GM12878 (cell line): ENCODE results near the gene ADCY9. TPM values are rescaled to one million over a fixed set of nuclear protein-coding genes. Genes with fewer than 3 reads are reported as not detected.

Experiments used
- ATAC-seq: fragments of 200-7000 bp; cut with Tn5 transposase; 3 replicates; pipeline ENCODE4 v1.9.1; 2020; ENCODE audit warnings: mild to moderate bottlenecking, moderate library complexity
- BruUV-seq: library from RNA; stranded (reverse); fragments of 400-500 nt; replicated peaks from 2 replicates; lab custom pipeline; 2021; lab: Mats Ljungman, UMichigan
- CTCF ChIA-PET: fragments of 300-600 bp; sonication (Branson Sonifier 250); formaldehyde crosslinking; extraction: SDS; loops from one replicate; lab custom pipeline; 2021; ENCODE audit warnings: inconsistent platforms; lab: Yijun Ruan, JAX
- POLR2A ChIA-PET: fragments of 350-600 bp; formaldehyde crosslinking; extraction: SDS; loops from one replicate; lab custom pipeline; 2021; ENCODE audit warnings: inconsistent platforms; lab: Charles Lee
- RAD21 ChIA-PET: fragments of 300-600 bp; sonication (Branson Sonifier 250); formaldehyde crosslinking; loops from one replicate; lab custom pipeline; 2023; ENCODE audit warnings: antibody characterized with exemption; ENCODE audit not compliant: unreplicated experiment; lab: Charles Lee
- SMC1A ChIA-PET: fragments of 300-600 bp; sonication (Branson Sonifier 250); formaldehyde crosslinking; loops from one replicate; lab custom pipeline; 2023; ENCODE audit not compliant: unreplicated experiment, uncharacterized antibody; lab: Charles Lee
- DNase-seq: peaks from one replicate; pipeline ENCODE4 v3.0.0-alpha.2; 2011; ENCODE audit warnings: low read depth, low spot score
- FAIRE-seq: peaks from 3 replicates; lab custom pipeline; 2011; peaks lifted over from hg19 to GRCh38; lab: Jason Lieb, UNC
- H2AFZ ChIP-seq: 2 replicates; pipeline ENCODE4 v1.6.0; 2011; ENCODE audit warnings: low read depth, low read length, control low read depth; ENCODE audit not compliant: control insufficient read depth
- H3K27ac ChIP-seq: 2 replicates; pipeline ENCODE4 v1.5.1; 2011; ENCODE audit warnings: control low read depth; ENCODE audit not compliant: control insufficient read depth, insufficient read depth
- H3K27me3 ChIP-seq, 2 experiments: replicated peaks in 1 of 2; 2 replicates each; pipeline versions ENCODE4 v1.6.0 to v1.6.1; 2011; ENCODE audit warnings: low read length in 1 of 2; ENCODE audit not compliant: control insufficient read depth in 2 of 2, insufficient read depth in 2 of 2
- H3K36me3 ChIP-seq, 2 experiments: 2 replicates each; pipeline ENCODE4 v1.5.1; 2011; ENCODE audit warnings: low read length in 1 of 2; ENCODE audit not compliant: control insufficient read depth in 2 of 2, insufficient read depth in 2 of 2
- H3K4me1 ChIP-seq: 2 replicates; pipeline ENCODE4 v1.6.1; 2011; ENCODE audit warnings: mild to moderate bottlenecking, low read length, moderate library complexity, mixed read lengths; ENCODE audit not compliant: control insufficient read depth, insufficient read depth
- H3K4me2 ChIP-seq: 2 replicates; pipeline ENCODE4 v1.6.0; 2011; ENCODE audit warnings: control low read depth; ENCODE audit not compliant: control insufficient read depth, insufficient read depth
- H3K4me3 ChIP-seq: fragments of 200-600 bp; sonication (generic); 2 replicates; pipeline ENCODE4 v1.5.1; 2016
- H3K79me2 ChIP-seq: 2 replicates; pipeline ENCODE4 v1.6.0; 2011; ENCODE audit warnings: low read length; ENCODE audit not compliant: control insufficient read depth, insufficient read depth
- H3K9ac ChIP-seq: 2 replicates; pipeline ENCODE4 v1.8.0; 2011; ENCODE audit warnings: low read length, control low read depth, mixed read lengths; ENCODE audit not compliant: control insufficient read depth, insufficient read depth
- H3K9me3 ChIP-seq: replicated peaks from 3 replicates; pipeline ENCODE4 v1.5.1; 2011; ENCODE audit warnings: mild to moderate bottlenecking, low read length; ENCODE audit not compliant: control insufficient read depth, insufficient read depth
- H4K20me1 ChIP-seq: 2 replicates; pipeline ENCODE4 v1.6.0; 2011; ENCODE audit not compliant: control insufficient read depth, insufficient read depth
- BCL11A ChIP-seq: IDR thresholded peaks from 2 replicates; pipeline ENCODE4 v1.6.1; 2011; ENCODE audit warnings: low read depth, low read length
- MEF2A ChIP-seq: IDR thresholded peaks from 2 replicates; pipeline ENCODE4 v1.6.1; 2011; ENCODE audit warnings: low read depth, mild to moderate bottlenecking, low read length, moderate library complexity; ENCODE audit not compliant: insufficient read depth
- NR2C2 ChIP-seq: IDR thresholded peaks from 2 replicates; pipeline ENCODE4 v1.6.1; 2011; ENCODE audit warnings: borderline replicate concordance, low read depth; ENCODE audit not compliant: control insufficient read depth, insufficient read length
- PAX5 ChIP-seq: IDR thresholded peaks from 2 replicates; pipeline ENCODE4 v1.6.1; 2011; ENCODE audit warnings: low read depth, low read length, borderline replicate concordance
- SMAD5 ChIP-seq: IDR thresholded peaks from 2 replicates; pipeline ENCODE4 v1.6.1; 2016; ENCODE audit warnings: antibody characterized with exemption, low read depth
- STAT1 ChIP-seq: fragments of 450-650 bp; conservative IDR thresholded peaks from 2 replicates; pipeline ENCODE4 v1.6.1; 2014; ENCODE audit warnings: antibody characterized with exemption, mild to moderate bottlenecking
- ZBED1 ChIP-seq: IDR thresholded peaks from 2 replicates; pipeline ENCODE4 v1.6.1; 2016; ENCODE audit warnings: borderline replicate concordance
- ZNF274 ChIP-seq: IDR thresholded peaks from one replicate; pipeline ENCODE4 v1.8.0; 2011; ENCODE audit not compliant: insufficient read length, insufficient read depth
- ZNF622 ChIP-seq: fragments of 450-650 bp; IDR thresholded peaks from 2 replicates; pipeline ENCODE4 v1.6.1; 2017; ENCODE audit warnings: mild to moderate bottlenecking, inconsistent platforms
- WGBS: methylation state at CpG from one replicate; pipeline ENCODE4 v1.1.6; 2016; ENCODE audit warnings: low lambda C conversion rate; ENCODE audit not compliant: insufficient replicate concordance, insufficient coverage; ENCODE audit errors: missing lambda C conversion rate; 5-methylcytosine and 5-hydroxymethylcytosine counted together
- in situ Hi-C: fragments of 300-500 bp; cut with MboI; formaldehyde crosslinking; loops from 9 replicates; pipeline ENCODE4 v1.14.3; 2018; ENCODE audit warnings: mixed read lengths
- intact Hi-C: fragments of 100-400 bp; cut with micrococcal nuclease; formaldehyde crosslinking; loops from one replicate; pipeline ENCODE4 v1.14.2; 2022; ENCODE audit not compliant: unreplicated experiment
- polyA plus RNA-seq, 11 experiments: library from polyadenylated mRNA; depleted of rRNA in 4 of 11; unstranded in 6 of 11; stranded (reverse) in 5 of 11; fragments of >200 nt; fragmentation: Nextera tagmentation in 4 of 11; fragmentation: Illumina TruSeq in 1 of 11; extraction: Ambion mirVana in 4 of 11; extraction: Trizol in 1 of 11; gene quantifications; 1 replicate in 1 of 11; 2 replicates in 10 of 11; pipeline versions ENCODE4 v1.2.1 to v1.2.3, GENCODE V29; 2011 to 2016; ENCODE audit warnings: inconsistent platforms in 2 of 11, missing spikeins in 2 of 11, low read depth in 1 of 11
- total RNA-seq, 4 experiments: library from RNA; depleted of rRNA in 3 of 4; stranded (reverse); fragments of >200 nt in 3 of 4; fragmentation: Illumina TruSeq in 1 of 4; extraction: Trizol in 1 of 4; gene quantifications; 2 replicates each; pipeline versions ENCODE4 v1.2.1 to v1.2.3, GENCODE V29; 2013 to 2021
- TF ChIP-seq, protein P1 (sequence below): fragments of 450-650 bp; IDR thresholded peaks from 2 replicates; pipeline ENCODE4 v1.6.1; 2017; ENCODE audit warnings: mild to moderate bottlenecking, moderate library complexity
- TF ChIP-seq, protein P2 (sequence below): IDR thresholded peaks from 2 replicates; pipeline ENCODE4 v1.6.1; 2012; ENCODE audit warnings: mild to moderate bottlenecking, low read depth, low read length

ADCY9 gene
- total and polyA plus RNA-seq, 10 of the 15 experiments (the other 5 are each of a cell fraction or from before 2014, with no cell fraction given): 0.09 to 0.41 (median 0.15) TPM; not detected in 3

DNA sequence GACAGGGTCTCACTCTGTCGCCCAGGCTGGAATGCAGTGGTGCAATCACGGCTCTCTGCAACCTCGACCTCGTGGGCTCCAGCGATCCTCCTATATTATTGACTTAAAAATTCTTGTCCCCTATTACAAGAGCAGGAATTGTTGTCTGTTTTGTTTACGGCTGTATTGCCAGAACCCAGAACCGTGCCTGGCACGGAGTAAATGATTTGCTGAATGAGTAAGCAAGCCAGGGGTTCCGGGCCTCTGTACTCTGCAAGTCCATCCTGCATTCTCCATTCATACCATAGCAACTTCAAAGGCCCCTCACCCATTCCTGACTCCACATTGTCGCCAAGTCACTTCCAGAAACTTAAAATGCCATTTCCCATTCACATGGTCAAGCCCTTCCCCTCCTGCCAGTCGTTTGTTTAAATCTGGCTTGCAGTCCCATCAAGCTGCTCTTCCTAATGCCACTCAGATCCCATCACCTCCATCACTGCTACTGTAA is 6.9 kb downstream of the ADCY9 start:
- H3K79me2 ChIP-seq: no peaks in the 10 kb centered on the region
- no peaks in the 10 kb centered on the region; a peak in 2 of 4 replicates for H3K27me3 ChIP-seq
- 32% methylated on average over 11 of the region's 11 CpGs for whole genome bisulfite sequencing
- CTCF ChIA-PET: no interaction called here
- H4K20me1 ChIP-seq: no peaks in the 10 kb centered on the region
- no peak for TF ChIP-seq ZNF622
- no peak for TF ChIP-seq NR2C2
- TF ChIP-seq, all 136 proteins: peak for 0
- Histone ChIP-seq H3K9me3 (no peaks in the 10 kb centered on the region), H3K4me3 (no peak overlapping the region), H3K4me1 (no peaks in the 10 kb centered on the region), H2AFZ (no peak overlapping the region), H3K27ac (no peak overlapping the region), H3K9ac (no peak overlapping the region), H3K4me2 (no peak overlapping the region), H3K36me3 (no peaks in the 10 kb centered on the region)
- in situ Hi-C loops: no loop called here
- ChIA-PET POLR2A (interaction anchor here (0.7 kb wide), 1 partner anchor 707 kb away, joined by 6 read pairs; no protein-coding TSS in a partner anchor), SMC1A (no interaction called here), RAD21 (no interaction called here)
- intact Hi-C loops: no loop called here
- DNase-seq: no peak
- BruUV-seq: no TSS peak
- no peak for ATAC-seq
- FAIRE-seq: no peak

DNA sequence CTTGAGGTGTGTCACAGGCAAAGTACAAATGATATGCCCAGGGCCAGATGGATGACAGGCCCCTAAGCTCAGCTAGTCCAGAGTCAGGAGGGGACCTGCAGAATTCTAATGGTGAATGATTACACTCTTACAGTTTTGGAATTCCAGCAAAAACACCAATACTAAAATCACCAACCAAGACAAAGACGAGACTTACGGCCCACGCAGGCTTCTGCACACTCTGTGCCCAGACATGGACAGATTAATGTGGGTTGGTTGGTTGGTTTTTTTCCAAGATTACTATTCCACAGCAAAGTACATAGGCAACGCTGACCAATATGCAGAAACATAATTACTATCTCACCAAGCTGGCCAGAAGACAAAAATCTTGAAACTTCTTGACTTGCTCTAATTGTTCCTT is 9.7 kb downstream of the ADCY9 start:
- CTCF ChIA-PET: no interaction called here
- in situ Hi-C loops: no loop called here
- TF ChIP-seq BCL11A (no peak), ZBED1 (no peak), ZNF274 (no peak), PAX5 (no peak), STAT1 (no peak), SMAD5 (no peak), MEF2A (no peak)
- TF ChIP-seq, protein P1, sequence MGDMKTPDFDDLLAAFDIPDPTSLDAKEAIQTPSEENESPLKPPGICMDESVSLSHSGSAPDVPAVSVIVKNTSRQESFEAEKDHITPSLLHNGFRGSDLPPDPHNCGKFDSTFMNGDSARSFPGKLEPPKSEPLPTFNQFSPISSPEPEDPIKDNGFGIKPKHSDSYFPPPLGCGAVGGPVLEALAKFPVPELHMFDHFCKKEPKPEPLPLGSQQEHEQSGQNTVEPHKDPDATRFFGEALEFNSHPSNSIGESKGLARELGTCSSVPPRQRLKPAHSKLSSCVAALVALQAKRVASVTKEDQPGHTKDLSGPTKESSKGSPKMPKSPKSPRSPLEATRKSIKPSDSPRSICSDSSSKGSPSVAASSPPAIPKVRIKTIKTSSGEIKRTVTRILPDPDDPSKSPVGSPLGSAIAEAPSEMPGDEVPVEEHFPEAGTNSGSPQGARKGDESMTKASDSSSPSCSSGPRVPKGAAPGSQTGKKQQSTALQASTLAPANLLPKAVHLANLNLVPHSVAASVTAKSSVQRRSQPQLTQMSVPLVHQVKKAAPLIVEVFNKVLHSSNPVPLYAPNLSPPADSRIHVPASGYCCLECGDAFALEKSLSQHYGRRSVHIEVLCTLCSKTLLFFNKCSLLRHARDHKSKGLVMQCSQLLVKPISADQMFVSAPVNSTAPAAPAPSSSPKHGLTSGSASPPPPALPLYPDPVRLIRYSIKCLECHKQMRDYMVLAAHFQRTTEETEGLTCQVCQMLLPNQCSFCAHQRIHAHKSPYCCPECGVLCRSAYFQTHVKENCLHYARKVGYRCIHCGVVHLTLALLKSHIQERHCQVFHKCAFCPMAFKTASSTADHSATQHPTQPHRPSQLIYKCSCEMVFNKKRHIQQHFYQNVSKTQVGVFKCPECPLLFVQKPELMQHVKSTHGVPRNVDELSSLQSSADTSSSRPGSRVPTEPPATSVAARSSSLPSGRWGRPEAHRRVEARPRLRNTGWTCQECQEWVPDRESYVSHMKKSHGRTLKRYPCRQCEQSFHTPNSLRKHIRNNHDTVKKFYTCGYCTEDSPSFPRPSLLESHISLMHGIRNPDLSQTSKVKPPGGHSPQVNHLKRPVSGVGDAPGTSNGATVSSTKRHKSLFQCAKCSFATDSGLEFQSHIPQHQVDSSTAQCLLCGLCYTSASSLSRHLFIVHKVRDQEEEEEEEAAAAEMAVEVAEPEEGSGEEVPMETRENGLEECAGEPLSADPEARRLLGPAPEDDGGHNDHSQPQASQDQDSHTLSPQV: no peak
- TF ChIP-seq, protein P2, sequence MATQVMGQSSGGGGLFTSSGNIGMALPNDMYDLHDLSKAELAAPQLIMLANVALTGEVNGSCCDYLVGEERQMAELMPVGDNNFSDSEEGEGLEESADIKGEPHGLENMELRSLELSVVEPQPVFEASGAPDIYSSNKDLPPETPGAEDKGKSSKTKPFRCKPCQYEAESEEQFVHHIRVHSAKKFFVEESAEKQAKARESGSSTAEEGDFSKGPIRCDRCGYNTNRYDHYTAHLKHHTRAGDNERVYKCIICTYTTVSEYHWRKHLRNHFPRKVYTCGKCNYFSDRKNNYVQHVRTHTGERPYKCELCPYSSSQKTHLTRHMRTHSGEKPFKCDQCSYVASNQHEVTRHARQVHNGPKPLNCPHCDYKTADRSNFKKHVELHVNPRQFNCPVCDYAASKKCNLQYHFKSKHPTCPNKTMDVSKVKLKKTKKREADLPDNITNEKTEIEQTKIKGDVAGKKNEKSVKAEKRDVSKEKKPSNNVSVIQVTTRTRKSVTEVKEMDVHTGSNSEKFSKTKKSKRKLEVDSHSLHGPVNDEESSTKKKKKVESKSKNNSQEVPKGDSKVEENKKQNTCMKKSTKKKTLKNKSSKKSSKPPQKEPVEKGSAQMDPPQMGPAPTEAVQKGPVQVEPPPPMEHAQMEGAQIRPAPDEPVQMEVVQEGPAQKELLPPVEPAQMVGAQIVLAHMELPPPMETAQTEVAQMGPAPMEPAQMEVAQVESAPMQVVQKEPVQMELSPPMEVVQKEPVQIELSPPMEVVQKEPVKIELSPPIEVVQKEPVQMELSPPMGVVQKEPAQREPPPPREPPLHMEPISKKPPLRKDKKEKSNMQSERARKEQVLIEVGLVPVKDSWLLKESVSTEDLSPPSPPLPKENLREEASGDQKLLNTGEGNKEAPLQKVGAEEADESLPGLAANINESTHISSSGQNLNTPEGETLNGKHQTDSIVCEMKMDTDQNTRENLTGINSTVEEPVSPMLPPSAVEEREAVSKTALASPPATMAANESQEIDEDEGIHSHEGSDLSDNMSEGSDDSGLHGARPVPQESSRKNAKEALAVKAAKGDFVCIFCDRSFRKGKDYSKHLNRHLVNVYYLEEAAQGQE: no peak

More for the DNA sequence above, 9.7 kb downstream of the ADCY9 start:
- Histone ChIP-seq H2AFZ (no peak overlapping the region), H3K27me3 (no peaks in the 10 kb centered on the region; a peak in 2 of 4 replicates), H3K9ac (no peak overlapping the region), H3K9me3 (no peaks in the 10 kb centered on the region), H3K36me3 (no peaks in the 10 kb centered on the region), H3K4me3 (no peak overlapping the region), H3K79me2 (no peaks in the 10 kb centered on the region), H3K4me1 (no peaks in the 10 kb centered on the region), H3K4me2 (no peak overlapping the region), H4K20me1 (no peaks in the 10 kb centered on the region), H3K27ac (no peak overlapping the region)
- intact Hi-C loops: no loop called here
- ChIA-PET SMC1A (no interaction called here), RAD21 (no interaction called here), POLR2A (no interaction called here)
- ATAC-seq: no peak
- no TSS peak for BruUV-seq
- no peak for DNase-seq
- WGBS: 66% methylated on average over 4 of the region's 4 CpGs
- no peak for FAIRE-seq
